T-cell (primary cell): ENCODE results near the gene SUSD2. TPM values are rescaled to one million over a fixed set of nuclear protein-coding genes. Genes with fewer than 3 reads are reported as not detected.

Experiments
- ATAC-seq, 4 experiments: fragments of 200-7000 bp in 3 of 4; fragments of 150-1000 bp in 1 of 4; cut with Tn5 transposase; replicated peaks in 1 of 4; 1 replicate in 3 of 4; 2 replicates in 1 of 4; pipeline ENCODE4 v1.10.0; 2021; ENCODE audit warnings: moderate library complexity in 3 of 4, mild to moderate bottlenecking in 2 of 4, moderate number of reproducible peaks in 1 of 4
- CTCF ChIA-PET, 2 donors: fragments of 300-600 bp; sonication (Branson Sonifier 250); formaldehyde crosslinking; loops; one replicate each; lab custom pipeline; 2022; ENCODE audit warnings: antibody characterized with exemption in 2 of 2; lab: Charles Lee
- POLR2A ChIA-PET, 2 donors: fragments of 300-600 bp; sonication (Branson Sonifier 250); formaldehyde crosslinking; loops; one replicate each; lab custom pipeline; 2022; ENCODE audit warnings: antibody characterized with exemption in 2 of 2; lab: Charles Lee
- DNase-seq, 35 experiments: peaks; one replicate each; pipeline versions ENCODE4 v3.0.0 to v3.0.0-alpha.2; 2013 to 2023
- H3K27ac ChIP-seq: one replicate; pipeline ENCODE4 v1.5.1; 2013; ENCODE audit warnings: low read length
- H3K27me3 ChIP-seq, 2 experiments: replicated peaks in 1 of 2; 1 replicate in 1 of 2; 2 replicates in 1 of 2; pipeline versions ENCODE4 v1.6.1 to v1.7.0; 2013; ENCODE audit warnings: low read length in 1 of 2, mixed read lengths in 1 of 2; ENCODE audit not compliant: control insufficient read depth in 2 of 2, insufficient read depth in 2 of 2; ENCODE audit errors: extremely low read depth in 1 of 2
- H3K36me3 ChIP-seq, 2 donors: 1 replicate in 1 of 2; 2 replicates in 1 of 2; pipeline versions ENCODE4 v1.6.1 to v1.7.0; 2013; ENCODE audit warnings: low read length in 1 of 2; ENCODE audit not compliant: control insufficient read depth in 2 of 2, insufficient read depth in 1 of 2; ENCODE audit errors: extremely low read depth in 1 of 2
- H3K4me1 ChIP-seq, 2 experiments: 1 replicate in 1 of 2; 2 replicates in 1 of 2; pipeline versions ENCODE4 v1.6.1 to v1.7.0; 2013; ENCODE audit warnings: low read length in 2 of 2, mixed read lengths in 1 of 2; ENCODE audit not compliant: insufficient read depth in 2 of 2, control insufficient read depth in 1 of 2; ENCODE audit errors: extremely low read depth in 1 of 2
- H3K4me3 ChIP-seq, 2 donors: 1 replicate in 1 of 2; 2 replicates in 1 of 2; pipeline versions ENCODE4 v1.5.1 to v1.7.0; 2013; ENCODE audit warnings: mild to moderate bottlenecking in 2 of 2, low read length in 1 of 2, moderate library complexity in 1 of 2; ENCODE audit not compliant: control insufficient read depth in 1 of 2; ENCODE audit errors: extremely low read depth in 1 of 2
- H3K9me3 ChIP-seq: 2 replicates; pipeline ENCODE4 v1.7.0; 2013
- H3K27ac Mint-ChIP-seq, 2 donors: one replicate each; pipeline ENCODE4 v1.8.0; 2020 to 2021; ENCODE audit warnings: mild to moderate bottlenecking in 2 of 2, mixed read lengths in 2 of 2
- H3K27me3 Mint-ChIP-seq, 2 donors: one replicate each; pipeline ENCODE4 v1.8.0; 2021 to 2022; ENCODE audit warnings: mixed read lengths in 2 of 2
- H3K36me3 Mint-ChIP-seq: one replicate; pipeline ENCODE4 v1.8.0; 2021; ENCODE audit warnings: mixed read lengths
- H3K4me1 Mint-ChIP-seq, 3 donors: one replicate each; pipeline ENCODE4 v1.8.0; 2020 to 2022; ENCODE audit warnings: mixed read lengths in 3 of 3, mild to moderate bottlenecking in 1 of 3
- H3K4me3 Mint-ChIP-seq, 3 donors: one replicate each; pipeline ENCODE4 v1.8.0; 2020 to 2022; ENCODE audit warnings: mild to moderate bottlenecking in 3 of 3, mixed read lengths in 3 of 3, moderate library complexity in 3 of 3
- H3K9me3 Mint-ChIP-seq, 3 donors: one replicate each; pipeline ENCODE4 v1.8.0; 2020 to 2022; ENCODE audit warnings: mixed read lengths in 3 of 3
- WGBS: methylation state at CpG from one replicate; pipeline ENCODE4 v1.1.5; 2013; ENCODE audit warnings: missing lambda C conversion rate; ENCODE audit not compliant: insufficient coverage; 5-methylcytosine and 5-hydroxymethylcytosine counted together
- total RNA-seq, 35 experiments: library from RNA in 6 of 35; stranded (reverse) in 6 of 35; fragments of 120-200 nt in 1 of 35; gene quantifications; one replicate each; pipeline versions ENCODE4 v1.2.1 to v1.2.4 and lab custom pipeline; 2013 to 2026

The SUSD2 gene
- total RNA-seq, 5 donors from 2014 or later (not counting 1 experiment from before 2014, with no cell fraction given): 1.3 to 2.3 (median 1.6) TPM

GRCh38 chr22:24224468-24224867, 43.2 kb downstream of the SUSD2 start:
- no peak overlapping the region for H3K4me3 Mint-ChIP-seq
- H3K27ac Mint-ChIP-seq: no peak overlapping the region
- no peaks in the 10 kb centered on the region for H3K4me1 Mint-ChIP-seq
- Histone ChIP-seq H3K27ac (no peak overlapping the region), H3K4me1 (no peaks in the 10 kb centered on the region), H3K4me3 (no peak overlapping the region), H3K36me3 (no peaks in the 10 kb centered on the region), H3K9me3 (no peaks in the 10 kb centered on the region), H3K27me3 (peaks cover 0 to 10% of the 10 kb centered on the region in 2 experiments)
- no CpG with 5 or more reads among the region's 1 CpG for WGBS
- DNase-seq: no peak
- H3K27me3 Mint-ChIP-seq: no peaks in the 10 kb centered on the region
- CTCF ChIA-PET: no interaction called here
- ATAC-seq: no peak
- POLR2A ChIA-PET: no interaction called here
- H3K9me3 Mint-ChIP-seq: no peaks in the 10 kb centered on the region
- no peaks in the 10 kb centered on the region for H3K36me3 Mint-ChIP-seq

DNA sequence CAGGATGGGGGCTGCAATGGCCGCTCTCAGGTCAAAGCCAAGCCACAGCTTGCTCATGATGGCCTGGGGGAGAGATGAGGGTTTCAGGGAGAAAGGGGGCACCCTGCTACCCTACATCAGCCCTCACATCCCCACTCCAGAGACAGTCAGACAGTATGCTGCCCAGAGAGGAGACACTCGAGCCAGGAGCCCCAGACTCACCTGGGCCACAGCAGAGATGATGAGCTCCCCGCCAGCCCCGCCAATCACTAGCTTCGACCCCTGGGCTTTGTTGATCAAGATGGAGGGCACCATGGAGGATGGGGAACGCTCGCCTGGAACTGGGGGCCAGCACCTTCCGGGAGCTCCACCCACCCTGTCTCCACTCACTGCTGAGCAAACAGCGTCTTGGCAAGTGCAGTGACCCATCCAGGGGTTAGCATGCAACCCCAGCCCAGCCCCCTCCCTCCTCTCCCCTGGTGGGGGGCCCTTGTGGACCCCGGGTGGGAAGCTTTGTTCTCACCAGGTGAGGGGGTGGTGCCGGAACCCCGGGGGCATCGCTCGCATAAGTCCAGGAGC, 43.8 kb downstream of the SUSD2 start:
- H3K4me1 ChIP-seq: no peaks in the 10 kb centered on the region
- no peak overlapping the region for H3K4me3 ChIP-seq
- no peaks in the 10 kb centered on the region for H3K9me3 ChIP-seq
- Mint-ChIP-seq H3K9me3 (no peaks in the 10 kb centered on the region), H3K4me1 (no peaks in the 10 kb centered on the region), H3K36me3 (no peaks in the 10 kb centered on the region), H3K27ac (no peak overlapping the region), H3K27me3 (no peaks in the 10 kb centered on the region), H3K4me3 (no peak overlapping the region)
- WGBS: 97% methylated on average over 12 of the region's 14 CpGs
- H3K27ac ChIP-seq: no peak overlapping the region
- DNase-seq: no peak
- CTCF ChIA-PET: interaction anchor here in 1 of 2 donors (0.6 kb wide), 1 partner anchor 212 kb away, joined by 6 read pairs; no protein-coding TSS in a partner anchor
- no peak for ATAC-seq
- H3K27me3 ChIP-seq: peaks cover 0 to 10% of the 10 kb centered on the region in 2 experiments
- POLR2A ChIA-PET: no interaction called here
- H3K36me3 ChIP-seq: no peaks in the 10 kb centered on the region

DNA sequence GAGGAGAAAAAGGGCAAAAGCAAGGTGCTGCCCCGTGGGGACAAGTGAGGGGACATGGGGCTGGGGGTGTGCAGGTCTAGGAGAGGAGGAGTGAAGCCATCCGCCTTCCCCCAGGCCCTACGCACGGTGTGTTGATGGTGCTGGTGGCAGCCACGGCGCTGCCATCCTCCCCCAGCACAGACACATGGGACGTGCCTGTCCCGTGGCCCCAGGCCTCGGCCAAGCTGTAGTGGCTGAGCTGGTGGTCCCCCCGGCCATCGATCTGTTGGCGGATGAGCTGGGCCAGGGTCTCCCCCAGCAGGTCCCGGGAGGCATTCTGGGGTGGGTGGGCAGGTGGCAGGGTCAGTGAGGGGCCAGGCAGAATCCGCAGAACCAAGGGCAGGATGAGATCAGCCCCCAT, 44.7 kb downstream of the SUSD2 start:
- H3K9me3 ChIP-seq: no peaks in the 10 kb centered on the region
- no peak overlapping the region for H3K27ac ChIP-seq
- no peaks in the 10 kb centered on the region for H3K27me3 Mint-ChIP-seq
- POLR2A ChIA-PET: no interaction called here
- no peaks in the 10 kb centered on the region for H3K4me1 Mint-ChIP-seq
- 89% methylated on average over 8 of the region's 14 CpGs for WGBS
- no peak overlapping the region for H3K4me3 ChIP-seq
- peaks cover 0 to 13% of the 10 kb centered on the region in 2 experiments for H3K27me3 ChIP-seq
- DNase-seq (no peak), ATAC-seq (no peak)
- no peak overlapping the region for H3K4me3 Mint-ChIP-seq
- CTCF ChIA-PET: no interaction called here
- no peaks in the 10 kb centered on the region for H3K36me3 Mint-ChIP-seq
- no peaks in the 10 kb centered on the region for H3K4me1 ChIP-seq
- no peak overlapping the region for H3K27ac Mint-ChIP-seq
- no peaks in the 10 kb centered on the region for H3K9me3 Mint-ChIP-seq
- no peaks in the 10 kb centered on the region for H3K36me3 ChIP-seq

- ATAC-seq (peak; percentile 66 to 73 (median 70)), DNase-seq (peak in 34 of 35 experiments; percentile 28 to 71 (median 52))
- Histone ChIP-seq H3K4me3 (no peak overlapping the region), H3K9me3 (no peaks in the 10 kb centered on the region), H3K4me1 (peaks cover 0 to 4% of the 10 kb centered on the region in 2 experiments), H3K27me3 (peaks cover 0 to 7% of the 10 kb centered on the region in 2 experiments), H3K36me3 (no peaks in the 10 kb centered on the region), H3K27ac (no peak overlapping the region)
- Mint-ChIP-seq H3K36me3 (no peaks in the 10 kb centered on the region), H3K4me3 (no peak overlapping the region), H3K9me3 (no peaks in the 10 kb centered on the region), H3K4me1 (peaks cover 3 to 6% (median 3%) of the 10 kb centered on the region in 3 donors), H3K27ac (peak overlapping the region in 1 of 2 donors; percentile 49), H3K27me3 (no peaks in the 10 kb centered on the region)
- WGBS: 45% methylated on average over 11 of the region's 18 CpGs
- POLR2A ChIA-PET: no interaction called here
- CTCF ChIA-PET: interaction anchor here (0.5 to 1.5 kb wide), 5 partner anchors 42 to 133 kb away, joined by 3 read pairs; no protein-coding TSS in a partner anchor
Observed at GRCh38 chr22:24230911-24231656, 49.8 kb downstream of the SUSD2 start.

- Mint-ChIP-seq H3K27me3 (no peaks in the 10 kb centered on the region), H3K4me3 (no peak overlapping the region), H3K4me1 (peaks cover 3 to 6% (median 3%) of the 10 kb centered on the region in 3 donors), H3K27ac (no peak overlapping the region), H3K9me3 (no peaks in the 10 kb centered on the region), H3K36me3 (no peaks in the 10 kb centered on the region)
- ATAC-seq: no peak
- no peaks in the 10 kb centered on the region for H3K36me3 ChIP-seq
- WGBS: 87% methylated on average over 9 of the region's 9 CpGs
- H3K4me1 ChIP-seq: peaks cover 0 to 4% of the 10 kb centered on the region in 2 experiments
- DNase-seq: no peak
- no peak overlapping the region for H3K27ac ChIP-seq
- H3K27me3 ChIP-seq: peaks cover 0 to 7% of the 10 kb centered on the region in 2 experiments
- ChIA-PET POLR2A (no interaction called here), CTCF (interaction anchor here (0.5 to 1.5 kb wide), 5 partner anchors 42 to 133 kb away, joined by 3 read pairs; no protein-coding TSS in a partner anchor)
- no peaks in the 10 kb centered on the region for H3K9me3 ChIP-seq
- H3K4me3 ChIP-seq: no peak overlapping the region
Observed at GRCh38 chr22:24231706-24232105, 50.4 kb downstream of the SUSD2 start.

GRCh38 chr22:24232124-24232523, 50.8 kb downstream of the SUSD2 start:
- peaks cover 3 to 6% (median 3%) of the 10 kb centered on the region in 3 donors for H3K4me1 Mint-ChIP-seq
- H3K4me3 ChIP-seq: no peak overlapping the region
- no peaks in the 10 kb centered on the region for H3K36me3 Mint-ChIP-seq
- no peak overlapping the region for H3K27ac ChIP-seq
- DNase-seq: no peak
- no peak for ATAC-seq
- H3K4me1 ChIP-seq: peaks cover 0 to 4% of the 10 kb centered on the region in 2 experiments
- no peak overlapping the region for H3K27ac Mint-ChIP-seq
- peaks cover 0 to 7% of the 10 kb centered on the region in 2 experiments for H3K27me3 ChIP-seq
- no peaks in the 10 kb centered on the region for H3K9me3 ChIP-seq
- WGBS: 87% methylated on average over 6 of the region's 6 CpGs
- H3K36me3 ChIP-seq: no peaks in the 10 kb centered on the region
- no peaks in the 10 kb centered on the region for H3K27me3 Mint-ChIP-seq
- H3K9me3 Mint-ChIP-seq: no peaks in the 10 kb centered on the region
- POLR2A ChIA-PET: no interaction called here
- CTCF ChIA-PET: interaction anchor here (0.6 to 1.5 kb wide), 3 partner anchors 9 to 134 kb away, joined by 3 to 7 read pairs (median 3); no protein-coding TSS in a partner anchor
- no peak overlapping the region for H3K4me3 Mint-ChIP-seq
